Esophagus (tissue), 2 donors: ENCODE data around the gene CDRT15. TPM values are rescaled to one million over a fixed set of nuclear protein-coding genes. Genes with fewer than 3 reads are reported as not detected.
"Not testable (repeated sequence)": the region's sequence is repeated elsewhere in the genome, so short reads cannot be mapped to it uniquely, and the experiment has no call there.

Experiments
- H3K27ac ChIP-seq, 2 donors: one replicate each; pipeline ENCODE4 v1.5.1; 2013; ENCODE audit warnings: low read depth in 2 of 2, mild to moderate bottlenecking in 2 of 2, inconsistent platforms in 1 of 2, low read length in 1 of 2, moderate library complexity in 1 of 2
- H3K27me3 ChIP-seq, 2 donors: one replicate each; pipeline ENCODE4 v1.6.1; 2013; ENCODE audit warnings: low read length in 2 of 2, control low read depth in 1 of 2, mild to moderate bottlenecking in 1 of 2; ENCODE audit not compliant: insufficient read depth in 2 of 2, control insufficient read depth in 1 of 2
- H3K36me3 ChIP-seq, 2 donors: one replicate each; pipeline ENCODE4 v1.6.1; 2013; ENCODE audit warnings: low read length in 1 of 2; ENCODE audit not compliant: control insufficient read depth in 2 of 2, insufficient read depth in 2 of 2
- H3K4me1 ChIP-seq, 2 donors: one replicate each; pipeline ENCODE4 v1.6.1; 2013; ENCODE audit warnings: low read length in 1 of 2; ENCODE audit not compliant: control insufficient read depth in 2 of 2, insufficient read depth in 2 of 2
- H3K4me3 ChIP-seq, 2 donors: one replicate each; pipeline ENCODE4 v1.5.1; 2013; ENCODE audit warnings: low read length in 2 of 2, mild to moderate bottlenecking in 2 of 2, low read depth in 1 of 2, moderate library complexity in 1 of 2
- H3K9me3 ChIP-seq, 2 donors: one replicate each; pipeline ENCODE4 v1.6.1; 2013; ENCODE audit warnings: mild to moderate bottlenecking in 2 of 2, low read depth in 1 of 2, low read length in 1 of 2, moderate library complexity in 1 of 2; ENCODE audit not compliant: control insufficient read depth in 2 of 2, insufficient read depth in 1 of 2
- WGBS, 2 donors: extraction: QIAGEN DNeasy Blood & Tissue Kit; methylation state at CpG; one replicate each; pipeline ENCODE4 v1.1.7; 2013; 5-methylcytosine and 5-hydroxymethylcytosine counted together
- polyA plus RNA-seq, 2 donors: library from polyadenylated mRNA; stranded (reverse); fragments of 200-250 nt; gene quantifications; one replicate each; pipeline ENCODE4 v1.2.3, GENCODE V29; 2013
- donor health status: healthy with polysubstance abuse.
- donor health status: Bipolar disorder and iron deficiency.

CDRT15 gene
- polyA plus RNA-seq, result not detected

DNA sequence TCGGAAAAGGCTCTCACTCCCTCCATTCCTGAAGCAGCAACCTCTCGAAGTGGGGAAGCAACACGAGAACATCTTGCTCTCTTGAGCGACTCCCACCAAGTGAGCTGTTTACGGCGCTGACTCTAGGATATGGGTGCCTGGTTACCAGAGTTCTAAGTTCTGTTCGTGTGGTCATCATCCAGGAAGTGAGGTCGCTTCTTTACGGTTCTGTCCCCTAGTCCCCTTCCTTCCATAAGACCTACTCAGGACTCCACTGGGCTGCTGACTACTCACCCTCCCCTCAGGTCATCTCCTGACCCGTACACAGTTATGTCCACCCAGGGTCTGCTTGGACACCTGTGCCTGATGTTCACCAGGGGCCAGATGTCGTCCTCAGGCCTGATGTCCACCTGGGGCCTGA lies at the start of gene CDRT15:
Gene CDRT15, minus strand, starts transcription at position 101 of the 400 bp plus-strand sequence. Its CDS starts 29 bp downstream, at position 72.
- not testable (repeated sequence) for H3K4me1 ChIP-seq, H3K27me3 ChIP-seq, H3K36me3 ChIP-seq, H3K9me3 ChIP-seq, H3K27ac ChIP-seq, H3K4me3 ChIP-seq
- WGBS, 2 donors, result 83 to 93% methylated on average over 8 to 11 of the region's 11 CpGs

DNA sequence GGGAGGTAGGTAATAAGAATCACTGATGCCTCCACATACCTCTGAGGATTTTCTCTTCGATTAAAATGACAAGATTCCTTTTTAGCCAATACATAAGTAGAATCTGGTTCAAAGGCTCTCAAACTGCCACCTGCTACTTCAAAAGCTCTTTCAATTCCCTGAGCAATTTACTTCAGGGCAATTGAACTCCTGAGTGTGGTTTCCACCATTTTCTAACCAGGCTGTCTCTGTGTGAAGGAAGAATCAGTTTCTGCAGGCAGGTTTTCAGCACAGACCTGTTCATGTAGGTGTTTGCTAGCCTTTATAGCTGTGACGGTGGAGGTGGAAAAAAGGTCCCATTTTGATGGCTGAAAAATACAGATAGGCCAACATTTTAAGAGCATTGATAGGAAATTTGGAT lies 46.1 kb upstream of the CDRT15 start:
- WGBS, 2 donors, result 72 to 82% methylated on average over 2 of the region's 2 CpGs
- H3K9me3 ChIP-seq, result no peaks in the 10 kb centered on the region
- H3K4me3 ChIP-seq, result no peak overlapping the region
- H3K27ac ChIP-seq, result no peak overlapping the region
- no peaks in the 10 kb centered on the region for H3K4me1 ChIP-seq
- H3K27me3 ChIP-seq, result no peaks in the 10 kb centered on the region
- no peaks in the 10 kb centered on the region for H3K36me3 ChIP-seq

DNA sequence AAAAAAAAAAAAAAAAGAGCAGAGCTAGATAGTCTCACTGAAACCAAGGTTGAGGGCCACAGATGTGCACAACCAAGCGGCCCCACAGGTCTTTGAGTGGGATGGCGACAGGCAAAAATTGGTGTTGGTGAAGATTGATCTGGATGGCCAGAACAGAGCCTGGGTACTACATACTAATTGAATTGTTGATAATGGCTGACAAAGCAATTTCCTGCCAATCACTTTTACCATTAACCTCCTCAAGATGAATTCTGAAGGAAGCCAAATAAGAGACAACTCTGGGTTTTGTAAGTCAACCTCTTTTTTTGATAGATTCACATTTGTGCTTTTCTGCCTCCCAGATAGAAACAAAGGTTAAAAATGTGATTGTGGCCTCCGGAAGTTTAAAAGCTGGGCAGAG lies 44.9 kb upstream of the CDRT15 start:
- no peaks in the 10 kb centered on the region for H3K4me1 ChIP-seq

DNA sequence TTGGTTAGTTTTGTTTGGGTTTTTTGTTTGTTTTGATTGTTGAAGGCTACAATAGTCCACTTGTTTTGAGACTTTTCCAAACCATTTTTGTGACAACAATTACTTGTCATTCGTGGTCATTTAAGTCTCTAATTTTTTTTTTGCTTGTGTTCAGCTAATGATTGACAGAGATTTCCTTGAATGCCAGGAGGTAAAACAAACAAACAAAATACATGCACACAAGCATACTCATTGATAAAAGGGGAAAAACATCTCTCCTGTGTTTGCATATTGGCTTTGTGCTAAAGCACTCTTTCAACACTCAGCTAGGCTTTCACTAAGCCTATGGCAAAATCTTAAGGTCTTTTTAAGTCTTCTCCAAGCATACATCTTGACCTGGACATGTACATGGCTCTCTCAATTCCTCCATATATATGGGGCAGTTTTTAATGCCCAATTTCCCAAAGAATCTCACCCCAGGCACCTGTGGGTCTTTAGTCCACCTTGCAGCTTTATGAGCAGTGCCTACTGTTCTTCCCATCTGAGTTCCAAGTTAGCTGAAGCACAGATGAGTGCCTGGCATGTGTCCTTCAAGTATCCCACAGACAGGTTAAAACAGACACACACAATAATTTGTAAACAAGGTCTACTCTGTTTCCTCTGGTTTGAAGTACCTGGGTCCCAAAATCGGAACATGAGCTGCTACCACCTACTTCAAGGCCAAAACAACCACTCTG lies 40.0 kb upstream of the CDRT15 start:
- no peaks in the 10 kb centered on the region for H3K4me1 ChIP-seq
- 55 to 67% methylated on average over 2 of the region's 2 CpGs for WGBS, 2 donors
- no peaks in the 10 kb centered on the region for H3K9me3 ChIP-seq
- no peak overlapping the region for H3K27ac ChIP-seq
- H3K27me3 ChIP-seq, result no peaks in the 10 kb centered on the region
- no peaks in the 10 kb centered on the region for H3K36me3 ChIP-seq
- H3K4me3 ChIP-seq, result no peak overlapping the region

More for the DNA sequence above, 44.9 kb upstream of the CDRT15 start:
- Histone ChIP-seq H3K9me3 (no peaks in the 10 kb centered on the region), H3K4me3 (no peak overlapping the region), H3K27ac (no peak overlapping the region), H3K36me3 (no peaks in the 10 kb centered on the region), H3K27me3 (no peaks in the 10 kb centered on the region)
- 79 to 82% methylated on average over 3 of the region's 3 CpGs for WGBS, 2 donors

DNA sequence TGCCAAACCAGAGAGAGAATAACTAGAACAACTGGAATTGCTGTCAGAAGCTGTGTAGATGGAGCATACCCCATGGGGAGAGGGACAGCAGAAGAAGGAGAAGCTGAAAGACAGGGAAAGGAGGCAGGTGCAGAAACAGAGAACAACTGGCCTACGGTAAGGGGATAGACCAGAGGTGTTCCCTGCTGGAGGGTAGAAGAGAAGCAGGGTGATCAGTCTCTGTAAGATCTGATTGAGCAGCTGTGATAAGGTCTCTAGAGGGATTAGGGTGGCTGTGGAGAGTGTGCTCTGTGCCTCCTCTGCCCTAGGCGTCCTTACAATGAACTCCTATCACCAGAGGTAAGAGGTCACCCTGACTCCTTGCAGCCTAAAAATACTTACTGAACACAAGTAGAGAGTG lies 33.8 kb upstream of the CDRT15 start:
- no peak overlapping the region for H3K27ac ChIP-seq
- WGBS, 2 donors, result 65 to 81% methylated on average over 2 of the region's 2 CpGs
- no peak overlapping the region for H3K4me3 ChIP-seq
- no peaks in the 10 kb centered on the region for H3K9me3 ChIP-seq
- no peaks in the 10 kb centered on the region for H3K4me1 ChIP-seq
- no peaks in the 10 kb centered on the region for H3K27me3 ChIP-seq
- H3K36me3 ChIP-seq, result no peaks in the 10 kb centered on the region

DNA sequence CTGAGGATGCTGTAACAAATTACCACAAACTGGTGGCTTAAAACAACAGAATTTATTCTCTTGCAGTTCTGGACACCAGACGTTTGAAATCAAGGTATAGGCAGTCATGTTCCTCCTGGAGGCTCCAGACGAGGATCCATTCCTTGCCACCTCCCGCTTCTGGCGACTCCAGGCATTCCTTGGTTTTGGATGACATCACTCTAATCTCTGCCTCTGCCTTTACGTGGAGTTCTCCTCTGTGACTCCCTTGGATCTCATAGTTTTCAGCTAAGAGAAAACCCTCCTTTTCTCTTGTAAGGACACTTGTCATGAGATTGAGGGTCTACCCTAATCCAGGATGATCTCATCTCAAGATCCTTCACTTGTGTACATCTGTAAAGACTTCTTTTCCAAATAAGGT lies 32.8 kb upstream of the CDRT15 start:
- Histone ChIP-seq H3K36me3 (no peaks in the 10 kb centered on the region), H3K27me3 (no peaks in the 10 kb centered on the region), H3K9me3 (no peaks in the 10 kb centered on the region), H3K4me1 (no peaks in the 10 kb centered on the region), H3K4me3 (no peak overlapping the region), H3K27ac (no peak overlapping the region)
- WGBS, 2 donors, result 67 to 70% methylated on average over 5 of the region's 5 CpGs

DNA sequence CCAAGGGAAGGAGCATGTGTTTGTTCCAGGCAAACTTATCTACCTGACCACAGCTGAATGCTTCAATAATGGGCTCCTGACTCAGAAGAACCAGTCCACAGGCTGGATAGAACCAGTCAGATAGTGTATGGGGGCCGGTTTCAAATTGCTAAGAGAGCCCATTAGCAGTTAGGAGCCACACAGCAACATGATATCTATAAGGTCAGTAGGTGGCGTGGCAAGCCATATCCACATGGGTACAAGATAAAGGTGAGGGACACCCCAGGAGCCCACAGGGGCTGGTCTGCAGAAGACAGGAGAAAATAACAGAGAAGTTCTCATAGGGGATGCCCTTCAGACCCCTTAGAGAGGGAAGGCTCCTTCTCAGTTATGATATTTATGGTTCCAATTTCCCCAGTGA lies 31.6 kb upstream of the CDRT15 start:
- WGBS, 2 donors, result 72 to 83% methylated on average over 2 of the region's 2 CpGs

DNA sequence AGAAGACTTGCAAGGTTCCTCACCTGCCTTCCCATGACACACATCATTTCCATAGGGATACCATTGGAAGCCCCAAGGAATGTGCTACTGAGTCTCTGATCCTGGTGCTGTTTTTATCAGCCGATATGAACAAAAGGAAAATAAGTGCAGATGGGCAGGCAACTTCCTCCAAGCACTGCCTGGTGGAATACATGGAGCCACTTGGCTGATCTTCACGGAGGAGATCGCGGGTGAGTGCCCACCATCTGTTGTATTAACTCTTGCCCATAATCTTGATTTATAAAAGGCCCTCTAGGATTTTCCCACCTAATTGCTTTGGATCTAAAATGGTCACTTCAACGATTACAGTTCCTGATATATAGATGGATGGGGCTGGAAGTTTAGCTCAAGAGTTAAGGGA lies 24.7 kb upstream of the CDRT15 start:
- no peaks in the 10 kb centered on the region for H3K36me3 ChIP-seq
- 95% methylated on average over 5 of the region's 5 CpGs for WGBS, 2 donors
- H3K9me3 ChIP-seq, result no peaks in the 10 kb centered on the region
- H3K27me3 ChIP-seq, result no peaks in the 10 kb centered on the region
- H3K27ac ChIP-seq, result no peak overlapping the region
- no peak overlapping the region for H3K4me3 ChIP-seq
- no peaks in the 10 kb centered on the region for H3K4me1 ChIP-seq

More for the DNA sequence above, 31.6 kb upstream of the CDRT15 start:
- Histone ChIP-seq H3K27ac (no peak overlapping the region), H3K9me3 (no peaks in the 10 kb centered on the region), H3K36me3 (no peaks in the 10 kb centered on the region), H3K4me1 (no peaks in the 10 kb centered on the region), H3K4me3 (no peak overlapping the region), H3K27me3 (no peaks in the 10 kb centered on the region)

DNA sequence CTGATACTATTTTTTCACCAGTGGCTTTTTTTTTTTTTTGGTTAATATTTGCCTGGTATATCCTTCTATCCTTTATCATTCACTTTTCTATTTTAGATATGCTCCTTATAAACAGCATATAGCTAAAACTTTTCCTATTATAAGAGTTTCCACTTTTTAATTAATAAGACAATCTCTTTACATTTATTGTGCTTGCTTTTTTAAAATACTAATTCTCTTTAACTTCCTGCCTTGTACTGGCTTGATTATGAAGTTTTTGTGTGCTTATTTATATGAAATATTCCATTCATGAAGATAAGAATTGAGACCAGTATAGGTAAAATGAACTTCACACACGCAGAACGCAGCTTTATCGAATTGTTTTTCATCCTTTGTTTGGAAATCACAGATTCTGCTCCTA lies 9.0 kb upstream of the CDRT15 start:
- no peaks in the 10 kb centered on the region for H3K4me1 ChIP-seq
- no peaks in the 10 kb centered on the region for H3K9me3 ChIP-seq
- H3K36me3 ChIP-seq, result no peaks in the 10 kb centered on the region
- 90 to 91% methylated on average over 3 of the region's 3 CpGs for WGBS, 2 donors
- H3K27me3 ChIP-seq, result no peaks in the 10 kb centered on the region
- H3K27ac ChIP-seq, result no peak overlapping the region
- H3K4me3 ChIP-seq, result no peak overlapping the region

DNA sequence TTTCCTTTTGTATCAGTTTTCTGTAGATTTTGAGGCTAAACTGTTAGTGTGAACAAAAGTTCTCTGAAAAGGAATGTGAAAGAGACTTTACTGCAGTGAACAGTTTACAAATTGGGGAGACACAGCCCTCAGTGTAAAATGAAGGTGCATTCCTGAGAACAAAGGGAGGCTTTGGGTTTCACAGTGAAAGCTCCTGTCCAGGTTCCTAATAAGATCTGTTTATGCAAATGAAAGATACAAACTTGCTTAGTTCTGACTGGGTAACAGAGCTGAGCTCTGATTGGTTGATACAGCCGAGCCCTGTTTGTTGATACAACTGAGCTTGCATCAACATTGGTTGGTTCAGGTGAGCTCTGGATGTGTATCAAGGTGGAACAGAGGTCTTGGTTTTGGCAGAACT lies 8.3 kb upstream of the CDRT15 start:
- H3K9me3 ChIP-seq, result no peaks in the 10 kb centered on the region
- no peaks in the 10 kb centered on the region for H3K4me1 ChIP-seq
- no peaks in the 10 kb centered on the region for H3K36me3 ChIP-seq
- no peak overlapping the region for H3K4me3 ChIP-seq
- no peak overlapping the region for H3K27ac ChIP-seq
- WGBS, 2 donors, result 65 to 68% methylated on average over 1 of the region's 1 CpG
- no peaks in the 10 kb centered on the region for H3K27me3 ChIP-seq
